K562 (cell line): ENCODE results near the gene ATRNL1. TPM values are rescaled to one million over a fixed set of nuclear protein-coding genes. Genes with fewer than 3 reads are reported as not detected.

Experiments used
- ATAC-seq: fragments of 200-7000 bp; cut with Tn5 transposase; 3 replicates; pipeline ENCODE4 v1.9.1; 2020; ENCODE audit warnings: moderate library complexity
- BruUV-seq: library from RNA; stranded (reverse); fragments of 400-500 nt; replicated peaks from 2 replicates; lab custom pipeline; 2021; lab: Mats Ljungman, UMichigan
- CTCF ChIA-PET: fragments of 300-600 bp; formaldehyde crosslinking; extraction: SDS; loops from one replicate; lab custom pipeline; 2021; ENCODE audit warnings: low intra/inter-chr PET ratio; lab: Yijun Ruan, JAX
- POLR2A ChIA-PET: fragments of 300-600, 350-650 bp; sonication (Branson Sonifier 250); formaldehyde crosslinking; extraction: SDS; loops from one replicate; lab custom pipeline; 2021; ENCODE audit warnings: antibody characterized with exemption, inconsistent platforms; lab: Yijun Ruan, JAX
- DNase-seq, 4 experiments: peaks; one replicate each; pipeline versions ENCODE4 v3.0.0 to v3.0.0-alpha.2; 2011 to 2018; ENCODE audit warnings: low spot score in 3 of 4, mixed read lengths in 3 of 4; ENCODE audit errors: extremely low read depth in 1 of 4
- FAIRE-seq: peaks from 2 replicates; lab custom pipeline; 2011; peaks lifted over from hg19 to GRCh38; lab: Jason Lieb, UNC
- H2AFZ ChIP-seq: 2 replicates; pipeline ENCODE4 v1.6.0; 2011; ENCODE audit warnings: low read depth, low read length, control low read depth, inconsistent platforms
- H3K27ac ChIP-seq: fragments of 200-600 bp; 3 replicates; pipeline ENCODE4 v1.8.0; 2011; ENCODE audit warnings: low read depth, mild to moderate bottlenecking, control low read depth, inconsistent platforms, low read length, moderate library complexity, mixed read lengths; ENCODE audit errors: extremely low read depth
- H3K27me3 ChIP-seq, 2 experiments: fragments of 300-600 bp in 1 of 2; 2 replicates in 1 of 2; 3 replicates in 1 of 2; pipeline versions ENCODE4 v1.6.0 to v1.8.0; 2011; ENCODE audit warnings: inconsistent platforms in 2 of 2, low read length in 2 of 2, mild to moderate bottlenecking in 1 of 2, mixed read lengths in 1 of 2, moderate library complexity in 1 of 2; ENCODE audit not compliant: control insufficient read depth in 2 of 2, insufficient read depth in 2 of 2
- H3K36me3 ChIP-seq: fragments of 300-600 bp; 3 replicates; pipeline ENCODE4 v1.8.0; 2011; ENCODE audit warnings: mild to moderate bottlenecking, low read length, inconsistent platforms; ENCODE audit not compliant: control insufficient read depth, insufficient read depth
- H3K4me1 ChIP-seq, 2 experiments: fragments of 200-600 bp in 1 of 2; replicated peaks in 1 of 2; 2 replicates in 1 of 2; 3 replicates in 1 of 2; pipeline versions ENCODE4 v1.5.1 to v1.8.0; 2011; ENCODE audit warnings: inconsistent platforms in 2 of 2, low read length in 2 of 2, mild to moderate bottlenecking in 1 of 2, mixed read lengths in 1 of 2, moderate library complexity in 1 of 2; ENCODE audit not compliant: control insufficient read depth in 2 of 2, insufficient read depth in 2 of 2
- H3K4me2 ChIP-seq: 2 replicates; pipeline ENCODE4 v1.6.1; 2011; ENCODE audit warnings: low read length, control low read depth, inconsistent platforms, mixed read lengths; ENCODE audit not compliant: insufficient read depth
- H3K4me3 ChIP-seq: fragments of 200-600 bp; sonication (generic), shearing (Covaris generic); 2 replicates; pipeline ENCODE4 v1.5.1; 2016; ENCODE audit warnings: control low read depth, inconsistent platforms
- H3K79me2 ChIP-seq: fragments of 200-600 bp; 3 replicates; pipeline ENCODE4 v1.8.0; 2011; ENCODE audit warnings: low read length, inconsistent platforms; ENCODE audit not compliant: control insufficient read depth, insufficient read depth
- H3K9ac ChIP-seq, 2 experiments: 2 replicates each; pipeline versions ENCODE4 v1.6.0 to v1.6.1; 2011; ENCODE audit warnings: low read depth in 2 of 2, low read length in 2 of 2, control low read depth in 1 of 2, inconsistent platforms in 1 of 2, mild to moderate bottlenecking in 1 of 2, mixed read lengths in 1 of 2; ENCODE audit not compliant: insufficient read depth in 1 of 2
- H3K9me1 ChIP-seq: one replicate; pipeline ENCODE4 v1.6.0; 2011; ENCODE audit warnings: inconsistent platforms, mild to moderate bottlenecking, low read length, moderate library complexity; ENCODE audit not compliant: control insufficient read depth, insufficient read depth
- H3K9me3 ChIP-seq: replicated peaks from 2 replicates; pipeline ENCODE4 v1.5.1; 2011; ENCODE audit warnings: low read depth, low read length, inconsistent platforms; ENCODE audit not compliant: control insufficient read depth, insufficient read depth
- H4K20me1 ChIP-seq: replicated peaks from 2 replicates; pipeline ENCODE4 v1.6.1; 2011; ENCODE audit warnings: low read length, inconsistent platforms, mixed read lengths; ENCODE audit not compliant: control insufficient read depth, insufficient read depth
- DACH1 ChIP-seq: fragments of 450-650 bp; IDR thresholded peaks from 2 replicates; pipeline ENCODE4 v1.6.1; 2018; ENCODE audit not compliant: partially characterized antibody
- DMBX1 ChIP-seq: fragments of 250-450 bp; sonication (Bioruptor Pico); IDR thresholded peaks from 2 replicates; pipeline ENCODE4 v1.8.0; 2022; ENCODE audit warnings: inconsistent platforms, mild to moderate bottlenecking, moderate library complexity, borderline replicate concordance
- GATAD2B ChIP-seq: fragments of 450-650 bp; IDR thresholded peaks from 2 replicates; pipeline ENCODE4 v1.6.1; 2017; ENCODE audit warnings: mild to moderate bottlenecking, borderline replicate concordance
- HIVEP1 ChIP-seq: fragments of 250-450 bp; sonication (Bioruptor Pico); IDR thresholded peaks from 2 replicates; pipeline ENCODE4 v1.4.0; 2020; ENCODE audit warnings: mild to moderate bottlenecking
- KDM1A ChIP-seq, 2 experiments: fragments of 450-650 bp; IDR thresholded peaks; 2 replicates each; pipeline ENCODE4 v1.6.1; 2016; ENCODE audit warnings: mild to moderate bottlenecking in 2 of 2
- MBD2 ChIP-seq: sonication (generic); IDR thresholded peaks from 2 replicates; pipeline ENCODE4 v1.6.1; 2016; ENCODE audit warnings: low read depth, borderline replicate concordance
- MXI1 ChIP-seq: IDR thresholded peaks from 2 replicates; pipeline ENCODE4 v1.6.1; 2011; ENCODE audit warnings: low read depth, mild to moderate bottlenecking, improper control_type of control experiment, low read length
- RBFOX2 ChIP-seq: fragments of 200-400 bp; formaldehyde crosslinking; IDR thresholded peaks from 2 replicates; pipeline ENCODE4 v1.6.1; 2017; ENCODE audit warnings: low read depth, mild to moderate bottlenecking, low read length, moderate library complexity
- RFX1 ChIP-seq: fragments of 450-650 bp; IDR thresholded peaks from 2 replicates; pipeline ENCODE4 v1.6.1; 2016; ENCODE audit warnings: mild to moderate bottlenecking, moderate library complexity
- SMAD3 ChIP-seq: fragments of 450-650 bp; formaldehyde crosslinking; conservative IDR thresholded peaks from 2 replicates; pipeline ENCODE4 v1.4.0; 2020; ENCODE audit warnings: mild to moderate bottlenecking
- TCF7 ChIP-seq: sonication (generic); IDR thresholded peaks from 2 replicates; pipeline ENCODE4 v1.6.1; 2016; ENCODE audit warnings: antibody characterized with exemption, borderline replicate concordance
- ZNF3 ChIP-seq: fragments of 250-450 bp; sonication (Bioruptor Pico); IDR thresholded peaks from 2 replicates; pipeline ENCODE4 v1.5.0; 2021; ENCODE audit warnings: mild to moderate bottlenecking, moderate library complexity
- ZNF316 ChIP-seq: fragments of 450-650 bp; IDR thresholded peaks from 2 replicates; pipeline ENCODE4 v1.6.1; 2016
- ZNF561 ChIP-seq: fragments of 450-650 bp; formaldehyde crosslinking; conservative IDR thresholded peaks from 2 replicates; pipeline ENCODE4 v1.4.0; 2020; ENCODE audit warnings: mild to moderate bottlenecking, moderate library complexity
- WGBS: fragments of 100-300 bp; shearing (Covaris generic); methylation state at CpG from one replicate; pipeline ENCODE4 v1.1.6; 2016; ENCODE audit warnings: low coverage, mixed read lengths; ENCODE audit not compliant: insufficient coverage; ENCODE audit errors: missing lambda C conversion rate; 5-methylcytosine and 5-hydroxymethylcytosine counted together
- in situ Hi-C: fragments of 300-500 bp; cut with MboI; formaldehyde crosslinking; loops from 4 replicates; pipeline ENCODE4 v1.15.0; 2018; ENCODE audit warnings: inconsistent platforms, mixed read lengths
- intact Hi-C: fragments of 100-400 bp; cut with micrococcal nuclease; formaldehyde crosslinking; loops from 2 replicates; pipeline ENCODE4 v1.14.2; 2022
- polyA plus RNA-seq, 8 experiments: library from polyadenylated mRNA; depleted of rRNA in 4 of 8; stranded (reverse) in 5 of 8; unstranded in 3 of 8; fragments of >200 nt; fragmentation: Nextera tagmentation in 2 of 8; fragmentation: Illumina TruSeq in 1 of 8; extraction: Ambion mirVana in 2 of 8; extraction: Trizol in 1 of 8; gene quantifications; 2 replicates each; pipeline versions ENCODE4 v1.2.1 to v1.2.3, GENCODE V29; 2011 to 2014; ENCODE audit warnings: inconsistent platforms in 1 of 8, missing spikeins in 1 of 8
- total RNA-seq, 7 experiments: library from RNA; depleted of rRNA in 6 of 7; stranded (reverse); fragments of >200 nt in 6 of 7; fragmentation: Illumina TruSeq in 2 of 7; extraction: Trizol in 2 of 7; gene quantifications; 2 replicates each; pipeline versions ENCODE4 v1.2.1 to v1.2.3, GENCODE V29; 2011 to 2021; ENCODE audit warnings: low replicate concordance in 1 of 7
- TF ChIP-seq, protein P1 (sequence below): fragments of 450-650 bp; IDR thresholded peaks from 2 replicates; pipeline ENCODE4 v1.6.1; 2018; ENCODE audit warnings: mild to moderate bottlenecking, low read depth; ENCODE audit not compliant: partially characterized antibody

Gene ATRNL1
- total and polyA plus RNA-seq, 9 of the 15 experiments (the other 6 are each of a cell fraction or from before 2014, with no cell fraction given), result 0.18 TPM; not detected in 8

DNA sequence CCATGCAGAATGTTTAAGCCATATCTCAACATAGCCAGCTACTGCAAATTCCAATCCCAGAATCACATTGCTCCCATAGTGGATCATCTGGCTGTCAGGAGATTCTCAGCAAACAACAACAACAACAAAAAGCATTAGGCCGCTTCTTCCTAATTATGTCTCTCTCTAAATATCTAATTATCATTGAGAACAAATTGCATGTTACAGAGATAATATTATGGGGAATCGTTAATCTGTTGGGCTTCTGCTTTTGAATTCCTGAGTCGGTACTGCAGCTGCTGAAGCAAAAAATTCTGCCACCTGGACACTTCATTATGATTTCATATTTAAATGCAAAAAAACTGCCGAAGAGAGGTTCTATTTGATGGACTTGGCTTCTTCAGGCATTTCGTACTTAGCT is 791.2 kb downstream of the ATRNL1 start:
- H3K4me3 ChIP-seq, result no peak overlapping the region
- in situ Hi-C loops (no loop called here), intact Hi-C loops (no loop called here)
- no peaks in the 10 kb centered on the region for H4K20me1 ChIP-seq
- H3K79me2 ChIP-seq, result no peaks in the 10 kb centered on the region
- no peaks in the 10 kb centered on the region for H3K9me3 ChIP-seq
- ATAC-seq (no peak), FAIRE-seq (no peak)
- H3K36me3 ChIP-seq, result no peaks in the 10 kb centered on the region
- no peaks in the 10 kb centered on the region for H3K4me1 ChIP-seq
- ChIA-PET CTCF (no interaction called here), POLR2A (no interaction called here)
- H2AFZ ChIP-seq, result no peak overlapping the region
- H3K27me3 ChIP-seq, result no peaks in the 10 kb centered on the region
- no peak overlapping the region for H3K4me2 ChIP-seq
- no peaks in the 10 kb centered on the region for H3K9me1 ChIP-seq
- TF ChIP-seq SMAD3 (CRISPR knock-in tag) (no peak), ZNF316 (no peak), ZNF561 (CRISPR knock-in tag) (no peak), RFX1 (no peak), KDM1A (IDR thresholded peaks at IDR 0.05) (no peak), DACH1 (no peak), MBD2 (no peak), RBFOX2 (no peak)
- TF ChIP-seq, all 486 proteins: peak for 0
- no peak for DNase-seq
- no TSS peak for BruUV-seq
- 0% methylated on average over 5 of the region's 5 CpGs for WGBS
- H3K27ac ChIP-seq, result no peak overlapping the region
- no peak overlapping the region for H3K9ac ChIP-seq

DNA sequence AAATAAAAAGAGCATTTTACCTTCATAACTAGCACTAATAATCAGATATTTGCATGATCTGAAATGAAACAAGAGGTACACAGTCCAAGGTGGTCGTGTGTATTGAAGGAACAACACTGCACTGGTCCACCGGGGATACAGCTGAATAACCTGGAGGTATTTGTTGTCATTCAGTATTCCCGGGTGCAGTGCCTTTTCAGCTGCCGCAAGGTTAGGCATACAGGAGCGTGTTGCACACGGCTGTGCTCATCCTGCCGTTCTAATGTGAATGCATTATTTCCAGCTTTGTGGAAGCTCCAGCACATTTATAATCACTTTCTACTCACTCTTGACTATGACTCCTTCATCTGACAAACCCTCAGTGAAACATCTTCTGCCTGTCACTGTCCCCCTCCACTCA is 802.0 kb downstream of the ATRNL1 start:
- ATAC-seq (no peak), FAIRE-seq (no peak), DNase-seq (no peak)
- Histone ChIP-seq H3K27ac (no peak overlapping the region), H3K4me3 (no peak overlapping the region), H3K9me3 (no peaks in the 10 kb centered on the region), H3K27me3 (no peaks in the 10 kb centered on the region), H2AFZ (no peak overlapping the region), H3K4me1 (no peaks in the 10 kb centered on the region), H3K79me2 (no peaks in the 10 kb centered on the region), H3K9me1 (no peaks in the 10 kb centered on the region), H3K9ac (no peak overlapping the region), H3K36me3 (no peaks in the 10 kb centered on the region), H4K20me1 (no peaks in the 10 kb centered on the region), H3K4me2 (no peak overlapping the region)
- TF ChIP-seq DMBX1 (CRISPR knock-in tag) (no peak), TCF7 (no peak), MXI1 (no peak), ZNF3 (no peak), HIVEP1 (CRISPR knock-in tag) (no peak), DACH1 (no peak), GATAD2B (no peak)
- TF ChIP-seq, protein P1, sequence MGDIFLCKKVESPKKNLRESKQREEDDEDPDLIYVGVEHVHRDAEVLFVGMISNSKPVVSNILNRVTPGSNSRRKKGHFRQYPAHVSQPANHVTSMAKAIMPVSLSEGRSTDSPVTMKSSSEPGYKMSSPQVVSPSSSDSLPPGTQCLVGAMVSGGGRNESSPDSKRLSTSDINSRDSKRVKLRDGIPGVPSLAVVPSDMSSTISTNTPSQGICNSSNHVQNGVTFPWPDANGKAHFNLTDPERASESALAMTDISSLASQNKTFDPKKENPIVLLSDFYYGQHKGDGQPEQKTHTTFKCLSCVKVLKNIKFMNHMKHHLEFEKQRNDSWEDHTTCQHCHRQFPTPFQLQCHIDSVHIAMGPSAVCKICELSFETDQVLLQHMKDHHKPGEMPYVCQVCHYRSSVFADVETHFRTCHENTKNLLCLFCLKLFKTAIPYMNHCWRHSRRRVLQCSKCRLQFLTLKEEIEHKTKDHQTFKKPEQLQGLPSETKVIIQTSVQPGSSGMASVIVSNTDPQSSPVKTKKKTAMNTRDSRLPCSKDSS, result no peak
- in situ Hi-C loops (no loop called here), intact Hi-C loops (no loop called here)
- no TSS peak for BruUV-seq
- ChIA-PET CTCF (no interaction called here), POLR2A (no interaction called here)
- WGBS, result 1% methylated on average over 7 of the region's 7 CpGs
